DOHH2 (cell line): ENCODE measurements around the gene TUBB2A.

Source experiments
- CTCF ChIP-seq: fragments of 200-600 bp; sonication (generic); IDR thresholded peaks from one replicate; pipeline ENCODE4 v1.5.1; 2014; ENCODE audit warnings: antibody characterized with exemption, mild to moderate bottlenecking, low read depth, low read length; ENCODE audit not compliant: poor library complexity, severe bottlenecking
- EZH2phosphoT487 ChIP-seq: fragments of 200-600 bp; sonication (generic); IDR thresholded peaks from 2 replicates; pipeline ENCODE4 v1.6.1; 2017; ENCODE audit warnings: borderline replicate concordance, mild to moderate bottlenecking, antibody characterized with exemption, low read length, moderate library complexity, mixed read lengths

DNA sequence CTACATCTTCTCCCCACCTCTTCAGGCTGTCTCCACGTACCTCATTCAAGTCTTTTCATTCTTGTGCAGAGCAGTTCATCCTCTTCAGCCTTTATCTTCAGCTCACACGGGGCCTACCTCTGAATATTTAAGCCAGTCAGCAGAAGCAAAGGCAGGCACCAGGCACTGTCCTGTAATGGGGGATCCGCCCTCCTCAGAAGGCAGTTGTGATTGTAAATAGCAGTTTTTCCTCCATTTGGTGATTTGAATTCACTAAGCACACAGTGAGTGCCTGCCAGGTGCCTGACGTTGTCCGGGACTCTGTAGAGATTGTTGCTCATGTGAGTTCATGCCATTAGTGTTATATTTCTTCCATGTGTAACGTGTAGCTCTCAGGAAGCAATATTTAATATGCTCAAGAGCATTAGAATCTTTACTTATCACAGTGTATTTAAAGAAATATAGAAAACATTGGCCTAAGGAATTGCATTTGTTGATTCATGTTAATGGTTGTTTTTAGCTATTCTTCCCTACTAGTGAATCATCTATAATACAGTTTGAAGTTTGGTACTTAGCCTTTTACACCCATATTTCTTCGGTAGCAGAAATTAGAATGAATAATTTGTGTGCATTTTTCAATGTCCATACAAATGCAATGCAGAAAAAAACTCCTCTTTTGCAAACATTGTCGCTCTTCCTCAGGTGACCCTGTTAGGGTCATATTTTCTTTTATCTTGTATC is 20.9 kb downstream of the TUBB2A start:
- no peak for TF ChIP-seq CTCF
- no peak for TF ChIP-seq EZH2phosphoT487
